T-helper 2 cell treated with Interferon-gamma antibody and Interleukin-4, amounts not matched to agents 5 μg/mL and 100 μg/mL, for 36 hours (primary cell): ENCODE results near the gene SDC4.

ENCODE experiments used
- DNase-seq: peaks from one replicate; pipeline ENCODE4 v3.0.0; 2021; ENCODE audit warnings: low spot score
- H3K27ac Mint-ChIP-seq: one replicate; pipeline ENCODE4 v1.8.0; 2021; ENCODE audit warnings: mild to moderate bottlenecking, mixed read lengths
- H3K27me3 Mint-ChIP-seq: one replicate; pipeline ENCODE4 v1.8.0; 2021; ENCODE audit warnings: low read depth, mixed read lengths
- H3K36me3 Mint-ChIP-seq: one replicate; pipeline ENCODE4 v1.8.0; 2021; ENCODE audit warnings: low read depth, mixed read lengths
- H3K4me1 Mint-ChIP-seq: one replicate; pipeline ENCODE4 v1.8.0; 2021; ENCODE audit warnings: low read depth, mixed read lengths
- H3K4me3 Mint-ChIP-seq: one replicate; pipeline ENCODE4 v1.8.0; 2022; ENCODE audit warnings: mild to moderate bottlenecking, moderate library complexity, mixed read lengths
- H3K9me3 Mint-ChIP-seq: one replicate; pipeline ENCODE4 v1.8.0; 2021; ENCODE audit warnings: mixed read lengths

Gene SDC4

DNA sequence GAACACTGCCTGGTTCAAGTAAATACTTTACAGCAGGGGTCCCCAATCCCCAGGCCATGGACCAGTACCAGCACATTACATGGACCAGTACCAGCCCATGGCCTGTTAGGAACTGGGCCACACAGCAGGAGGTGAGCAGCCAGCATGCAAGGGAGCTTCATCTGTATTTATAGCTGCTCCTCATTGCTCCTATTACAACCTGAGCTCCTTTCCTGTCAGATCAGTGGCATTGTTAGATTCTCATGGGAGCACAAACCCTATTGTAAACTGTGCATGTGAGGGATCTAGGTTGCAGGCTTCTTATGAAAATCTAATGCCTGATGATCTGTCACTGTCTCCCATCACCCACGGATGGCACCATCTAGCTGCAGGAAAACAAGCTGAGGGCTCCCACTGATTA lies 53.6 kb downstream of the SDC4 start:
- DNase-seq: no peak
- H3K9me3 Mint-ChIP-seq: no peaks in the 10 kb centered on the region
- H3K27me3 Mint-ChIP-seq: peaks cover 32% of the 10 kb centered on the region
- H3K4me3 Mint-ChIP-seq: no peak overlapping the region
- H3K36me3 Mint-ChIP-seq: no peaks in the 10 kb centered on the region
- peaks cover 6% of the 10 kb centered on the region for H3K4me1 Mint-ChIP-seq
- no peak overlapping the region for H3K27ac Mint-ChIP-seq

DNA sequence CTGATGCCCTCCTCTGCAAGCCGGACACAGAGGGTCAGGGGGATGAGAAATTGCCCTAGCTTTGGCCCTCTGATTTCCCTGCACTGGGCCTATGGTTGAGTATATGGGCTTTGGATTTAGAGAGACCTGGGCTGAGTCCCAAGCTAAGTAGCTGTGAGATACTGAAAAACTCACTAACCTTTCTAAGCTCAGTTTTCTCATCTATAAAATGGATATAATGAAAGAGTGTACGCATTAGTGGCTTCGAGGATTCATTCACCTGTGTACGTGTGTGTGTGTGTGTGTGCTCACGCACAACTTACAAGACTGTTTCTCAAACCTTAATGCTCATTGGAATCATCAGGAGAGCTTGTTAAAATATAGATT lies 54.2 kb downstream of the SDC4 start:
- peaks cover 34% of the 10 kb centered on the region for H3K27me3 Mint-ChIP-seq
- no peak for DNase-seq
- no peak overlapping the region for H3K27ac Mint-ChIP-seq
- H3K9me3 Mint-ChIP-seq: no peaks in the 10 kb centered on the region
- H3K36me3 Mint-ChIP-seq: no peaks in the 10 kb centered on the region
- peak overlapping the region; percentile 59 for H3K4me3 Mint-ChIP-seq
- H3K4me1 Mint-ChIP-seq: peaks cover 6% of the 10 kb centered on the region

DNA sequence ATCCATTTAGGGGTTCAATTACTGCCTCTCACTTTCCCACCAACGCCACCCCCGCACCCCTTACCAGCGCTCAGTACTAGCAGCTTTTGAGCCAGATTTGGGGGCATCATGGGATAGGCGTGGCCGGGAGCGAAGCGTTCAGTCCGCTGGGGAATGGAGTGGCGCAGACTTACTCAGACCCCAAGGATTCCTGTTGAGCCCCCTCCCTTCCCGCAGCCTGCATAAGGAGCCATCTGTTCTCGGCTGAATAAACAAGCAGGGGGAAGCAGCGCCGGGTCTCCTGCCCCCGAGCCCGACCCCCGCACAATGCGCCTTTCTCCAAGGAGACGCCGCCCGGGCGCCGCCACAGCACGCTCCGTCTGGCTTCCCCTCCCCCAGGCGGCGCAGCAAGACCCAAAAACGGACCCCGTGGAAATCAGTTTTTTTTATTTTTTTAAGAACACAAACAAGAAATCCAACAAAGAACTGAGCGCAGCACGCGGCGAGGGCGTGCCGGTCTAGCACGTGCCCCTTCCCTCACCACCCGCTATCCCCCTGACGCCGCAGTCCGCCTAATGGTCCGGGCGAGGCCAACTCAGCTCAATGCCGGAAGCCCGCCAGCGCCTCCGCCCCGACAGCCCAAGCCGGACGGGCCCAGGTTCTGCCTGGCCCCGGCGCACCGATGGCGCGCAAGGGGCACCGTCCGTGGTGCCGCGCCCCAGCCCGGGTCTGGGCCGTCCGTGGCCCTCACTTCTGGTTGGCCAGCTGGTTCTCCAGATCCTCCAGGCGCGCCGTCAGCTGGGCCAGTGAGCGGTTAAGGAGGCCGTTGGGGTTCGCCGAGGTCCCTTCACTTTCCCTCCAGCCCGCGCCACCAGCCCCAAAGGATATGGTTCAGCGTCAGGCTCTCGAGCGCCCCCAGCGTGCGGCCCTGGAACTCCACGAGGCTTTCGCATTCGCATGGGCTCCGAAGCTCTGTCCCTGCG lies 54.9 kb downstream of the SDC4 start:
- Mint-ChIP-seq H3K4me3 (peak overlapping the region; percentile 59), H3K36me3 (no peaks in the 10 kb centered on the region), H3K27me3 (peaks cover 34% of the 10 kb centered on the region), H3K27ac (no peak overlapping the region), H3K4me1 (peaks cover 6% of the 10 kb centered on the region), H3K9me3 (no peaks in the 10 kb centered on the region)
- DNase-seq: peak; percentile 78

DNA sequence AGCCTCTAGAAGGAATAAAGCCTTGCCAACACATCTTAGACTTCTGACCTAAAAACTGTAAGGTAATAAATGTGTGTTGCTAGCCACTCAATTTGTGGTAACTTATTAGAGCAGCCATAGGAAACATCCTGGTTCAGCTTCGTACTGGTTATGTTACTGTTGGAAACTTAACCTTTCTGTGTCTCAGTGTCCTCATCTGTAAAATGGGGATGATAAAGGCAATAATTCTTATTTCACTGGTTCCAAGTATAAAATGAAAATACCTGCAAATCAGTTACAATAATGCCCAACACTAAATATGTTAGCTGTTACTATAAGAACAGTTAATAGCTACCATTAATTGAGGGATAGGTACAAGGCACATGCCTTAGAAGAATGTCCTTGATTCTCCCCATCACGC lies 55.9 kb downstream of the SDC4 start:
- Mint-ChIP-seq H3K9me3 (no peaks in the 10 kb centered on the region), H3K27me3 (peaks cover 34% of the 10 kb centered on the region), H3K36me3 (no peaks in the 10 kb centered on the region), H3K27ac (no peak overlapping the region), H3K4me3 (no peak overlapping the region), H3K4me1 (peaks cover 6% of the 10 kb centered on the region)
- no peak for DNase-seq

DNA sequence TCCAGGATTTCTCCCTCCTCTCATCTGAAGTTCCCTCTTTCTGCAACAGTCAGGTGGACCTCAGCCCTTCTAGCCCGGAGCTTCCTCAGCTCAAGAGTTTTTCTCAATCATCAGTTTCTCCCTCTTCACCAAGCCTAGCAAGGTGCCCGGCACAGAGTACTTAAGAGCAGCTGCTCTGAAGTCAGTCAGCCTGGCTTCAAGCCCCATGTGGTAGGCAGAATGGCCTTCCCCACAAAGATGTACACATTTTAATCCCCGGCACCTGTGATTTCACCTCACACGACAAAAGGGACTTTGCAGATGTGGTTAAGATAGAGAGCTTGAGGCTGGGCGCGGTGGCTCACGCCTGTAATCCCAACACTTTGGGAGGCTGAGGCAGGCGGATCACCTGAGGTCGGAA lies 56.7 kb downstream of the SDC4 start:
- Mint-ChIP-seq H3K9me3 (no peaks in the 10 kb centered on the region), H3K27me3 (peaks cover 34% of the 10 kb centered on the region), H3K4me1 (peaks cover 6% of the 10 kb centered on the region), H3K27ac (no peak overlapping the region), H3K4me3 (no peak overlapping the region), H3K36me3 (no peaks in the 10 kb centered on the region)
- no peak for DNase-seq

DNA sequence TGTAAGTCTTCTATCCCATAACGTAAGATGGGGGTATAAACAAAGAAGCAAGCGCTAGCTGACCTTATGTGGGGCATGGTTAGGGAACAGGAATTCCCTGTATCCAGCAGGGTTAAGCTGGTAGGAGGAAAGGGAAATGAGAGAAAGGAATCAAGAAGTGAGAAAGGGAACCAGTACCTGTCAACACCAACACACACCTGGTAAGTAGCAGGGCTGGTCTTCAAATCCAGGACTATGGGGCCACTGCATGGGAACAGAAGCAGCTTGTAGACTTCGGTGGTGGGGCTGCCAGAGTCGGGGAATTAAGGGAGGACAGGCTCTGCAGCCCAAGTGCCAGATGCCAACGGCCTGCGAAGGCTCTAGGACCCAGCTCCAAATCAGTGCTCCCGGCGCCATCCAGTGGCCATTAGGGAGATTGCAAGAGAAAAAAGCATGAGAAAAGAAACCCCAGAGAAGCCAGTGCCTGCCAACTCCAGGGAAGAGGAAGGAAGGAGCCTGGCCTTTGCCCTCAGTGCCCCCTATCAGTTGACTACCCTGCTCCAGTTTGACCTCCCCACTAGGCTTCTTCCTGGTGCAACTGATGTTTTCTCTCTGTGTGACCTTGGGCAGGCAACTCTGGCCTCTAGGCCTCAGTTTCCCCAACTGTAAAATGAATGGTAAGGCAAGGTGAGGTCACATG lies 57.4 kb downstream of the SDC4 start:
- H3K27ac Mint-ChIP-seq: no peak overlapping the region
- no peaks in the 10 kb centered on the region for H3K36me3 Mint-ChIP-seq
- DNase-seq: peak; percentile 44
- H3K4me1 Mint-ChIP-seq: peaks cover 6% of the 10 kb centered on the region
- no peak overlapping the region for H3K4me3 Mint-ChIP-seq
- H3K9me3 Mint-ChIP-seq: no peaks in the 10 kb centered on the region
- H3K27me3 Mint-ChIP-seq: peaks cover 34% of the 10 kb centered on the region

DNA sequence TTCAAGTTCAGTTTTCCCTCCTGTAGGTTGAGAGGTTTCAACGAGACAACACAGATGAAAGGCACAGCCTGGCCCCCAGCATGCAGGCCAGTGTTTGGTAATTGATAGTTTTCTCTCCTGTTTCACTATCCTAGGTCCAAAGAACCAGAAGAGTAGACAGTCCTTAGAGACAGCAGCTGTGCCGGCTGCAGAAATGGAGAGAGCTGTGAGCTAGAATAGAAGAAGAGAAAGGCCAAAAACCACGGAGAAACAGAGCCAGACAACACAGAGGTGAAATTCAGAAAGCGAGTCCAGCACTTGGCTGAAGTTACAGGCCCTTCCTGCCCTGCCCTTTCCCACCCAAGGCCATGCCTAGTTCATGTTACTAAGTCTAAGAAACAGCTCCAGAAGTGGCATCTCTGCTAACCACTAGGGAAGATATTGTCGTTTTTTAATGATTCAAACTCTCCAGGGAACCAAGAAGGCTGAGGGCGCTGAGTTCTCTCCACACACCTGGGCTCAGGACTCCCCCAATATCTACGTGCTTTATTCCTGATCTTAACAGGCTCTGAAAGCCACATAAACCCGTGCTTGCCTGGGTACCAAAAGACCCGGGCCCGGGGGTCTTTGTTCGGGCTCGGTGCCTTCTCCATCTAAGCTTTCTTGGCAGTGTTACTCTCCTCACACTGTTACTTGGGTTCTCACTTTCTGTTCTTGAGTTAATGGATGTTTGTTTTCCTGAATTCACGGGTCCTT lies 58.1 kb downstream of the SDC4 start:
- Mint-ChIP-seq H3K4me3 (no peak overlapping the region), H3K27me3 (peaks cover 33% of the 10 kb centered on the region), H3K4me1 (peaks cover 6% of the 10 kb centered on the region), H3K27ac (no peak overlapping the region), H3K36me3 (no peaks in the 10 kb centered on the region), H3K9me3 (no peaks in the 10 kb centered on the region)
- no peak for DNase-seq

DNA sequence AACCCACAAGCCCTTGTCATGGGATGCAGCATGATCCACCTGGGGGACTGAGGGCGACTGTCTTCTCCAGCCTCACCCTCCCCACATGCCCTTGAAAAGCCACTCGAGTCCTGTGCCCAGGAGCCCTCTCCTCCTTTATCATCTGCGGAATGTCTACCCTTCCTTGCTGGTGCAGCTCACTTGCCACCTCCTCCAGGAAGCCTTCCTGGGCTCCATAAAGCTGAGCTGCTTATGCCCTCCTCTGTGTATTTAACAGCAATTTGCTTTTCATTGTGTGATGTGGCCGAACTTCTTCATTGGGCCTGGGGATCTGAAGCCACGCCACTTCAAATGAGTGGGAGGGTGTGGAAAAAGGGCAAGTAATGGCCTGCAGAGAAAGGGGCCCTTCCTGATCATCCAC lies 59.4 kb downstream of the SDC4 start:
- Mint-ChIP-seq H3K36me3 (no peaks in the 10 kb centered on the region), H3K9me3 (no peaks in the 10 kb centered on the region), H3K4me1 (peaks cover 5% of the 10 kb centered on the region), H3K4me3 (no peak overlapping the region), H3K27me3 (peaks cover 31% of the 10 kb centered on the region), H3K27ac (no peak overlapping the region)
- DNase-seq: no peak

DNA sequence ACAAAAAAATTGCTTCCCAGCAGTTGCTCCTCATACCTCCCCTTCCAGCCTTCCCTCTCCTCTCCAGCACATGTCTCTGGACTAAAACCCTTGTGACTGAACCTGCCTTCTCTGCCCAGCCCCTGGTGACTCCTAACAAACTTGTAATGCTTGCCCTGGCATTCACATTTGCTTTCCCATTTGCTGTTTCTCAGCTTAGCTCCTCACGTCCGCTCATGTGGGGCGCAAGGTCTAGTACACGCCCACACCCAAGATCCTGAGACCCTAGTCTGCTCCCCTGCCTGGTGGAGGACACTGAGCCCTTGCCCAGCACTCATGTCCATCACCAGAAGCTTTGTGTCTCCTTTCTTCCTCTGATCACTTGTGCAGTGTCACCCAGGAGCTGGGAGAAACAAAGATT lies 59.8 kb downstream of the SDC4 start:
- peaks cover 28% of the 10 kb centered on the region for H3K27me3 Mint-ChIP-seq
- H3K4me3 Mint-ChIP-seq: no peak overlapping the region
- H3K9me3 Mint-ChIP-seq: no peaks in the 10 kb centered on the region
- peaks cover 3% of the 10 kb centered on the region for H3K4me1 Mint-ChIP-seq
- H3K36me3 Mint-ChIP-seq: no peaks in the 10 kb centered on the region
- no peak for DNase-seq
- H3K27ac Mint-ChIP-seq: no peak overlapping the region

DNA sequence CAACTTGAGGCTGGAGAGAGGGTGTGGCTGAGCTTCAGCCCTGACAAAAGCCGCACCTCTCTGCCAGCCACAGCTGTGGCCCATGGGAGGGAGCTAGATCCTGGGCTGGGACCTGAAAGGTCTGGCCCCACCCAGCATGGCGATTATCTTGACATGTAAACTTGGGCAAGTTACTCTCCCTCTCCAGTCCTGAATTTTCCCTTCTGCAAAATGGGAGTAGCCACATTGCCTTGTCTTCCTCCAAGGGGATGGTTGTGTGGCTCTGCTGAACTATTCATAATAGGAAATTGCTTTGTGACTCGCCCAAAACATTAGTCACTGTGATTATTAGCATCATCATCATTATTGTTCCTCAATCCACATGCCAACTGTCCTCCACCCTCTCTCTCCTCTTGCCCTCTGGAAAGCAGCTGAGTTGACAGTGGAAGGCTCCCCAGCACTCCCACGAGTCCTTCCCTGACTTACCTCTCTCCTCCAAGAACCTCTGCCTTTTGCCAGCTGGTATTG lies 64.6 kb downstream of the SDC4 start:
- H3K4me3 Mint-ChIP-seq: no peak overlapping the region
- H3K9me3 Mint-ChIP-seq: no peaks in the 10 kb centered on the region
- H3K36me3 Mint-ChIP-seq: no peaks in the 10 kb centered on the region
- H3K27ac Mint-ChIP-seq: no peak overlapping the region
- DNase-seq: no peak
- H3K27me3 Mint-ChIP-seq: peaks cover 8% of the 10 kb centered on the region
- H3K4me1 Mint-ChIP-seq: no peaks in the 10 kb centered on the region

DNA sequence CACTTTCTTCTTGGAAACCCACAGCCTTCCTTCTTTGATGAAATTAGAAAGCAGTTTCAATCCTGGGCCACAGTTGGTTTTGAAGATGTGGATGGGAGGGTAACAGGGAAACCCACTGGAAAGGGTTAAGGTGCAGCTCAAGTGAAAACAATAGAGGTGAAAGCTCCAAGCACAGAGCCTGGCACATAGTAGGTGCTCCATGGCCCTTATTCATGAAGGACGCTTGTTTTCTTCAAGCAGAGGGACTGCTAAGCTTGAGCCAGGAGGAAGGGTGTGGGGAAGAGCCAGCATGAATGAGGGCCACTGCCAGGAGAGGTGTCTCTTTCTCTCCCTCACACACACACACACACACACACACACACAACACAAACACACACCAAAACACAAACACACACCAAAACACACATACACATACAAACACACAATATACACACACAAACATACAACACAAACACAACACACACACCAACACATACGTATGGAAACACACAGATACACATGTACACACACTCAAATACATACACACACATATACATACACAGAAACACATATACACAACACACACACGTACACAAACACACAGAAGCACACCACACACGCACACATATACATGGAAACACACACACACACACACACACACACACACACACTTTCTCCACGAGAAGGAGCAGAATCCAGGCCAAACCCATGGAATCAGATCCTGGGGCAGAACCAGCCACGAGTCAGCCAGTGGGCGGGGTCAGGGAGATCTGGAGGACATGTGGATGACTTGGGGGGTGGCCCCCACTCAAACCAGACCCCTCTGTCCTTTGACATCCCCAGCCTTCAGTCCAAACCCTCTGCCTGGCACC lies 65.3 kb downstream of the SDC4 start:
- no peaks in the 10 kb centered on the region for H3K9me3 Mint-ChIP-seq
- DNase-seq: no peak
- no peak overlapping the region for H3K27ac Mint-ChIP-seq
- H3K36me3 Mint-ChIP-seq: no peaks in the 10 kb centered on the region
- H3K27me3 Mint-ChIP-seq: peaks cover 8% of the 10 kb centered on the region
- no peaks in the 10 kb centered on the region for H3K4me1 Mint-ChIP-seq
- H3K4me3 Mint-ChIP-seq: no peak overlapping the region

DNA sequence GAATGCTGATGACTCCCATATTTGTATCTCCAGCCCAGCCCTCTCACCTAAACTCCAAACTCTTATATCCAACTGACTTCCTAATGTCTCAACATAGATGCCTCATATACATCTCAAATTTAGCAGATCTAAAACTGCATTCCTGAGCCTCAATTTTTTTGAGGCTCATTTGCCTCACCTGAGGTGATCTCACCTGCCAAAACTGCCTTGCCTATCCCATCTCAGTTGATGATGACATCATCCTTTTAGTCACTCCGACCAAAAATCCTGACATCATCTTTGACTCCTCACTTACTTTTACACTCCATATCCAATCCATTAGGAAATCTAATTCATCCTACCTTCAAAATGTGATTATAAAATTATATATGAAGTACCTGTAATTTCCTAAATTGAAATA lies 68.2 kb downstream of the SDC4 start:
- Mint-ChIP-seq H3K36me3 (no peaks in the 10 kb centered on the region), H3K4me3 (no peak overlapping the region), H3K4me1 (no peaks in the 10 kb centered on the region), H3K27ac (no peak overlapping the region), H3K9me3 (no peaks in the 10 kb centered on the region), H3K27me3 (peaks cover 14% of the 10 kb centered on the region)
- DNase-seq: no peak

DNA sequence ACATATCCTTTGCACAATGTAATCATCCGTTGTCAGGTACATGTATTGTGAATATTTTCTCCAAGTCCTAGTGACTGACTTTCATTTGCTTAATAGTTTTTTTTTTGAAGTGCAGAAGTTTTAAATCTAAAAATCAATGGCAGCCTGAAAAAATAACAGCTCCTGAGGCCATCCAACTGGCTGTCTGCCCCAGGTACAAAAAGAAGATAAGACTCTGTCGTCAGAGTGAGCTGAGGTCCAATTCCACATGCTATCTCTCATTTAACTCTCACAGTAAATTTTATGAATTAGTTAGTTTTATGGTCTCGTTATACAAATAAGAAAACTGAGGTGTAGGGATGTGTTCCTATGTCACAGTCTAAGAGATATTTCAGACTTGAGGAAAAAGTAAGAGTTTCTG lies 72.9 kb downstream of the SDC4 start:
- H3K9me3 Mint-ChIP-seq: no peaks in the 10 kb centered on the region
- H3K27me3 Mint-ChIP-seq: peaks cover 31% of the 10 kb centered on the region
- no peaks in the 10 kb centered on the region for H3K4me1 Mint-ChIP-seq
- no peaks in the 10 kb centered on the region for H3K36me3 Mint-ChIP-seq
- DNase-seq: no peak
- H3K27ac Mint-ChIP-seq: no peak overlapping the region
- no peak overlapping the region for H3K4me3 Mint-ChIP-seq
